HG03575 (cell line): ENCODE measurements around the gene CCR7.
"Not testable (repeated sequence)": the region's sequence is repeated elsewhere in the genome, so short reads cannot be mapped to it uniquely, and the experiment has no call there.

ENCODE experiments used
- ATAC-seq: cut with Tn5 transposase; IDR thresholded peaks from one replicate; pipeline ENCODE4 v1.9.1; 2021; ENCODE audit not compliant: unreplicated experiment, insufficient number of reproducible peaks, low FRiP score; ENCODE audit errors: extremely low read depth

The CCR7 gene

DNA sequence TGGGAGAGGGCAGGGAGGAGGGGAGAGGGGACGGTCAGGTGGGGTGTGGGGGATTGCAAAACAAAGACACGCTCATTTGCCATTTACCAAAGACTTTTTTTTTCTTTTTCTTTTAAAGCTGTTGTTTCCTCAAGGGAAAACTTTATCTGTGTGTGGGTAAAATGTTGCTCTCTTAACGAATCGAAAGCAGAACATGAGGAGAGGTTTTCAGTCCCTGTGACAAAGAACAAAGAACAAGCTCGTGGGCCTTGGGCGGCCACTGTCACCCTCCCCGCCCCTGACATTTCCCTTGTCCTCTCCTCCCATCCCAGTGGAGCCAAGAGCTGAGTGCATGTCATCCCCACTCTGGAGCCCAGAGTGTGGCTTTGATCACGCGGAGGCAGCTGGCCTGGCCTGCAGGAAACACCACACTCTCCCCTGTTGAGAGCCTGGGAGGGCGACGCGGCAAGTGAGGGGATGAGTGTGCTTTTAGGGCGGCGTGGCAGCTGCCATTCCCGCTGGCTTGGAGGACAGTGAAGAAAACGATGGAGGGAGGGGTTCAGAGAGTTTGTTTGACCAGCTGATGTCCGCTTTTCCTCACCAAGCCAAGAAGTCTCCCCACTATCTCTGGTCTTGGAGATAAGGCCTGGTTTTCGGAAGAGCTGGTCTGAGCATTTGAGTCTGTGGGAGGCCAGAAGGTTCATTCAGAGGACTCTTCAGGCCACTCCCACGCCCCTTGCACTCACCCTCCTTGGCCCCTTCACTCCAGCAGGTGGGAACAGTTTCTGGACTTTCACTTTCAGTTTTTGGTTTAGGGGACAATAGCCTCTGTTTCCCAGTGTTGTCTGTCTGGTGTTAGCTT, 11.4 kb downstream of the CCR7 start:
- ATAC-seq, result no peak

DNA sequence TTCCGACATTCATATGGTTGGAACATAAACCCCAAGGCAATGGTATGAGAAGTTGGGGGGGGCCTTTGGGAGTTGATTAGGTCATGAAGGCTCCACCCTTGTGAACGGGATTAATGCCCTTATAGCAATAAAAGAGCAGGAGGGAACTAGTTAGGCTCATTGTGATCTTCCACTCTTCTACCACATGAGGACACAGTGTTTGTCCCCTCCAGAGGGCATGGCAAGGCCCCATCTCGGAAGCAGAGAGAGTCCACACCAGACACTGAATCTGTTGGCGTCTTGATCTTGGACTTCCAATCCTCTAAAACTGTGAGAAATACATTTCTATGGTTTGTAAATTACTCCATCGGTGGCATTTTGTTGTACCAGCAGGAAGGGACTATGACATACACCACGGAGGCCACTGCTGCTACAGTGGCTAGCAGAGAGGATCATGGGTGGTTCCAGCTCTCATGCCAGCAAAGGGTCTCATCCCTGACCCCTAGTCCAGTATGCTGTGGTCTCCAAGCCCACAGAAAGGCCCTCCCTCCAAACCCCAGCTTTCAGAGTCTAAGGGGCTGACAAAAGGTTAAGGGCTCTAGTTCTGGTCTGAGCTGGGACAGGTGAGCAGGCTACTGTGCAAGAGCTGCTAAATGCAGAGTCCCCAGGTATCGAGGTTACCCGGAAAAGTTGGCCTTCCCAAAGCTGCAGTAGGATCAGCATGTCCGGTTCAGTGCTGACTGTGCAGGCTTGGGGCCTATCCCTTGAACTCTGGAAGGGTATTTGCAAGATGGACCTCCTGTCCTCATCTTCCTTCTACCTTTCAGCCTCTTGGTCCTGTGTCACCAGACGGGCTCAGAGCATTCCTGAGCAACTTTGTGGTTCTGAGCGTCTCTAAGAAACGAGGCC, 12.2 kb downstream of the CCR7 start:
- no peak for ATAC-seq

DNA sequence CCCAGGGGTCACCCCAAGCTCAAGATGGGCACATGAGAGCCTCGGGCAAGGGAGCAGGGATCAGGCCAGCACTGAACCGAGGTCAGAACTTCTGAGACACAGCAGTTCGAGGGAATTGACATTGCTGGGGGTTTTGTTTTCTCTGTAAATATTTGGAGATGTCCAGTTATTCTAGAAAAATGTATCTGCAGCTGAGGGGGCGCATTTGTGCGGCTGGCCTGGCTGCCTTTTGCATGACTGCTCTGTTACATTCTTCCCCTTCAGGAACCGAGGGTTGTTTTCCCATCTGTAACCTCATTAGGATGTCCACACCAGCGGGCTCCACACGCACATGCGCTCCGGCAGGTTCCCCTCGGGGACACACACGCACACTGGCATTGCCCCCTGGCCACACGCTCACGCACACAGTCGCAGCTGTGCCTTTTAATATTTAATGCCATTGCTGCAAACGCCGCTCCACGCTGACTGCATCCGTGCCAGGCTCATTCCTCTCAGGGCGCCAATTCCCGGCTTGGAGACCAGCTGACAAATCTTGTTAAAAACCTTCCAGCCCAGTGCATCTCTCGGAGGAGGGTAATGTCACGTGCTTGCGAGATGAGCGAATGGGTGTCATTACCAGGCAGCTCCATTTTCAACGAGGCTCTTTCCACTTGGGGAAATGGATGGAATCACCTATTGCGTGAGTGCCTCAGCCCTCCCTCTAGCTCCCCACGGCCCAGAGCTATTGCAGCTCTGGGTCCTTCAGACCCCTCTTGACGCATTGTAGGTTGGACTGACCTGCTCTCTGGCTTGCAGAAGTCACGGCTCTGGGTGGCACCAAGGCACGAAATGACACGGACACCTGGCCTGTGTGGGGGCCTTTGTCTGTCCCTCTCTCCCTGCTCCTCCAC, 13.1 kb downstream of the CCR7 start:
- no peak for ATAC-seq

DNA sequence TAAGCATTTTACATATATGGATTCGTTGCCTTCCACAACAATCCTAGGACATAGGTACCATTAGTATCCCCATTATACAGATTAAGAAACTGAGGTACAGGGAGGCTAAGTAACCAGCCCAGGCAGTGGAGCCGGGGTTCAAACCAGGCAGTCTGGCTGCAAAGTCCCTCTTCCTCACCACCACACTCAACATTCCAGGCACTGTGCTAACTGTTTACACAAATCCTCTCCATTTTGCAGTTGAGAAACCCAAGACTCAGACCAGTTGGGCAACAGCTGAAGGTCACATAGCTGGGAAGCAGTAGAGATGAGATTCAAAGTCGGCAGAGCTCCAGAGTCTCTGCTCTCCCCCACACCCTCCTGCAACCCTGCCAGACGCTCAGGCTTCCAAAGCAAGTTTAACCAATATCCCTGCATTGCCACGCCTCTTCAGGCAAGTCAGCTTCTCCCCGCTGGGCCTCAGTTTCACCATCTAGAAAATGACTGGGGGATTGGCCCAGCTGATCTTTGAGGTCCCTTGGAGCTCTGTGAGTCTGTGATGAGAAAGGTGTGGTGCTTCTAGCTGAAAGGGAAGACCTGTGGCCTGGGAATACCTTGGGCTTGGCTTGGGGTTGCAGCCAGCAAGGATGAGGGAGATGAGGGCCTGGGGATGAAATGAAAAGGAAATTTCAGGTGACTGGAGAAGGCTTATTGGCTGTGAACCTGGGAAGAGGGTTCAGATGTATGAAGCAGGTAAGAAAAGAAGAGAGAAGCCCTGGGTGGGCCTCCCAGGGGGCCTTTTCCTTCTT, 14.0 kb downstream of the CCR7 start:
- no peak for ATAC-seq

DNA sequence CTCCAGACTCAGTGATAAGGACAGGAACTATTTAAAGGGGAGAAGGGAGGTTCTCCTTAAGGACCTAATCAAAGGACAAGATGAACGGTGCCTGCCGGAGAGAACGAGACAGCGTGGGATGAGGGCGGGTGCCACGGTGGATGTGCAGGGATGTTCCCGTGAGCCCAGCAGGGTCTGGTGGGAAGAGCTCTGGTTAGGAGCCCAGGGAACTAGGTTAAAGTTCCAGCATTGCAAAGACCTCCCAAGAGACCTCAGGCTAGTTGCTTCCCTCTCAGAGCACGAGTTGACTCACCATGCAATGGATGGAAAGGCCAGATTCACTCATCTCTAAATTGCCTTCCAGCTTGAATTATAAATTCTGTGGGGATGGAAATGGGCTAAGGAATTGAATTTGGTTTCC, 14.7 kb downstream of the CCR7 start:
- ATAC-seq, result no peak

DNA sequence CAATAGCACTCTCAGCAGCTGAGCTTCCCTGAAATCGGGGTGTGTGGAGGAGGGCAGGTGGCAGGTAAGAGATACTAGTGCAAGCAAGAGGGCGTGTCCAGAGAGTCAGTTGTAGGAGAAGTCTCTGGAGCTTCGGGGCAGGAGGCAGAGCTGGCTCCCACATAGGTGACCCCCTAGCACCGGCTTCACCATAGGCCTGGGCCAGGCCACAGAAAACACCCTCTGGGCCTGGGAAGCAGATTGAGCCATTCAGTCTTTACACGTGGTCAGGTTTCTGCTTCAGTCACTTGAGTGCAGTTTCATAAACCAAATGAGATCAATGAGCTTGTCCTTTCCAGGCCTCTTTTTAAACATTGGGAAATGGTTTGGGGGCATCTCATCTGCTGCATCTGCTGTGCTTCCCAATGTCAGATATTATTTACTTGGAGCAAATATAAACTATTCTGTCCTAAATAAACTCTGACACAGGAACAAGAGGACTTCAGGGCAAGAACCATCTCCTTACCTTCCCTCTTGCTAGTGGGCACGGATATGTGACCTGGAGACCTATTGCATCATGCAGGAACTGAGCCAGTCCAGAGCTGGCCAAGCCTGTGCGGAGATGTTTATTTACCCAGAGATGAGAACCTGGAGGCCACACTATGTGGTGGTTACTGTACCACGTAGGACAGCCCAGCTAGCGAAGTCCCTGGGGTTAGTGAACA, 16.1 kb downstream of the CCR7 start:
- no peak for ATAC-seq

DNA sequence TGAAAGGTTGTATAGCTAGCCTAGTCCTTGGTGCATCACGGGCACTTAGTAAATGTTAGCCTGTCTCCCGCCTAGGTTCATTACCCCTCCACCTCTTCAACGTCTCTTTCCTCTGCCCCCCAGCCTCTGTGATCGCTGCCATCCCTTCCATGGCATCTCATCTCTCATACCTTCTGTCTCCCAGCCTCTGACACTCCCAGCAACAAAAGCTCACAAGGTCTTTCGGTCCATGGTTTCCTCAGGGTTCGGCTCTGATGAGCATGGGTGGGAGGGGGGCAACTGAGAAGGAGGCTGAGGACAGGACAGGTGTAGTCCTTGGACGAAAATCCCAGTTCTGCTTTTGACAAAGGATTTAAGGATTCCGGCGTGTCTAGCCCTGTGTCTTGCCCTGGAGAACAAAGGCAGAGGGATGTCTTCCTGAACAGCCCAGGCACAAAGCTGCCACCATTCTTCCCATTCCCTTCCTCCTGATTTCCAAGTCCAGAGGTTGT, 16.7 kb downstream of the CCR7 start:
- no peak for ATAC-seq

DNA sequence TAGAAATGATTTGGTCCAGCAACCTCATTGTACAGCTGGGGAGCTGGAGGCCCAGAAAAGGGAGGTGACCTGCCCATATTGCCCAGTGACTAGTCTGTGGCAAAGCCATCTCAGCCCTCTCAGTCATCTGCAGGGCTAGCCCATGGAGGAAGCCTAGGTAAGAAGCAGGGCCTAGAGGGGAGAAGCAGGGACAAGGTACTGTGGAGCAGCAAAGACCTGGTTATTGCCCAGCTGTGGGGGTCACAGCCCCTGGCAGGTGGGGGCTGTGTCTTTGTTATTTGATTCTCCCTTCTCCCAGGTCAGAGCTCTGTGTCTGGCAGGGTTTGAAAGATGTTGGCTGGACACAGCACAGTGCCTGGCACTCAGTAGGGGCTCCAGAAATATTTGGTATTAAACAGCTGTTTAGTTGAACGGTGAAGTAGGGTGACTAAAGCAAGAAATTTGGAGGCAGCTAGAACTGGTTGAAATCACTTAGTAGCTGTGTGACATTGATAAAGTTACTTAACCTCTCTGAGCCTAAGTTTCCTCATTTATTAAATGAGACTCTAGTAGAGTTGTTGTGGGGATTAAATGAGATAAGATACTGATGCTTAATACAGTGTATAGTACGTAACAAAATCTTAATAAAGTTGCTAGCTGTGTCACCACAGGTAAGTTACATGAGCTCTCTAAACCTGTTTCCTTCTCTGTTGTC, 17.3 kb downstream of the CCR7 start:
- no peak for ATAC-seq

DNA sequence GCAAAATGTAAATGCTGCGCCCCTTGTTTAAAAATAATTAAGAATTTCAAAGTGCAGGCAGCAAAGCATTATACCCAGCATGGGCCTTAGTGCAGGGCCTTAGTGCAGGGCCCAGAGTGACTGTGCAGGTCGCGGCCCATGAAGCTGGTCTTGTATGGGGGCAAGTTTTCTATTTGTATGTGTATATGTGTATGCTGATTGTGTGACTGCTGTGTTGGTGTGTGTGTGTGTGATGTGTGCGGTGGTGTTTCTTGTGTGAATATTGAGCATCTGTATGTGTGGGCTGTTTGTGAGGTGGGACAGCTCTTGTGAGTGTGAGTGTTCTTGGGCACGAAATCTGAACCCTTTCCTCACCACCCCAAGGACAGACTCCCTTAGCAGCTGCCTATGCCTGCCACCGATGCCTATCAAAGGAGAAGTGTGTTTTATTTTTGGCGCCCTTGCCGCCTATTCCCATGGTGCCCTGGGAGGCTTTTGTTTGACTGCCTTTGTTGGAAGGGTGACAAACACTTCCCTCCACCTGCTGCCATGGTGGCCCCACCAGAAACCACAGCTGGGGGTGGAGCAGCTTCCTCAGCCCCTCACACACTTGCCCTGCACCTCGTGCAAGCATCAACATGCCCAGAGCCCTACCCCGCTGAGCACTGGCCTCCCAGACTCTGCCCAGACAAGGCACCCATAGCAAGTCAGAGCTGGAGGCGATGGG, 18.0 kb downstream of the CCR7 start:
- no peak for ATAC-seq

DNA sequence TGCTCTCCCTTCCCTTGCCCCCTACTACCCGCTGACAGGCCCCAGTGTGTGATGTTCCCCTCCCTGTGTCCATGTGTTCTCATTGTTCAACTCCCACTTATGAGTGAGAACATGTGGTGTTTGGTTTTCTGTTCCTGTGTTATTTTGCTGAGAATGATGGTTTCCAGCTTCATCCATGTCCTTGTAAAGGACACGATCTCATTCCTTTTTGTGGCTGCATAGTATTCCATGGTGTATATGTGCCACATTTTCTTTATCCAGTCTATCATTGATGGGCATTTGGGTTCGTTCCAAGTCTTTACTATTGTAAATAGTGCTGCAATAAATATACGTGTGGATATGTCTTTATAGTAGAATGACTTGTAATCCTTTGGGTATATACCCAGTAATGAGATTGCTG, 18.8 kb downstream of the CCR7 start:
- ATAC-seq, result not testable (repeated sequence)

DNA sequence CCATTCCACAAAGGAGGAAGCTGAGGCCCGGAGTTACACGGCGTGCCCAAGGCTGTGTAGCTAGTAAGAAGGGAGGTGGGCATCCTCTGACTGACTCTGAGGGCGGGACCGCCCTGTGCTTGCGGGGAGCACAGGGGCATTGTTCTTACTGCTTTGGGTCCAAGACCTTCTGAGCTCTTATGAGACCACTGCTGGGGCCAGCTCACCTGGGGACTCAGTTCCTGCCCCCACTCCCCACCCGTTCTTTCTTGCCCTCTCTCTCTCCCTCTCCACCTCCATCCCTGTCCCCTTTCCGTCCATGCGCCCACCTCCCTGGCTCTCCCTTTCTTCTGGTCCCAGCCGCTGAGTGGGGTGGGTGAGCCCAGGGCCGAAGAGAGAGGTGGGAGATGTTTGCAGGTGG, 19.6 kb downstream of the CCR7 start:
- ATAC-seq, result no peak

DNA sequence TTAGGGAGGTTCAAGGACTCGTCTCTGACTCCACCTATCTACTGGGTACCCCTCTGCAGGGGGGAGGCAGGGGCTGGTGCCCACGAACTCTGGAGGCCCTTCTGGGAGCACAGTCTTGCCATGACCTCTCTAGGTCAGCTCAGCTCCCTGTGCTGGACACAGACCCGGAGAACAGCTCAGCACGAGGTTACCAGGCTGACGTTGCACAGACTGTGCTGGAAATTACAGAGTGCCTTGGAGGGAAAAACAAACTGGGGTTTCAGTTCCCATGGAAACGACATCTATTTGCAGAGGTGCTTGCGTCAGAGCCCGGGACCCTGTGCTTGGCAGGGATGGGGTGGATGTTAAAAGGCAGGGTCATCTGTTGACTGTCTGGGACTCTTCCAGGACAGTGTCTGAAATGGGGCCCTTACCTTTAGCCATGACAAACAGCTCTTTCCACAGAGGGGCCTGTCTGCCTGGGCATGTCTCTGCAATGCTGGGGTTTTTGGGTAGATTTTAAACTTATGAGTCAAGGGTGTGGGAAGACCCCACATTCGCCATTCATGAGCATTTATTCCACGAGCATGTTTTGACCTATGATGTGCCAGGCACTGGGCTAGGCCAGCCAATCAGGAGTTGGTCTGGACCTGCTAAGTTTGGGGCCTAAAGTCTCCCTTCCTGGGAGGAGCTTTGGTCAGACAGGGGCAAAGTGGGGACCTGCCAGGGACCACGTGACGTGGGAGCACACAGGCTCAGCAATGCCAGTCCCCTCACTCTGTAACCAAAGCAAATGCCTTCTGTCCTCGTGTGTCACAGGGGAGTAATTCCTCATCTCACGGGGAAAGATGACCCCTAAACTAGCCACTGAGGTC, 22.5 kb downstream of the CCR7 start:
- ATAC-seq, result no peak

DNA sequence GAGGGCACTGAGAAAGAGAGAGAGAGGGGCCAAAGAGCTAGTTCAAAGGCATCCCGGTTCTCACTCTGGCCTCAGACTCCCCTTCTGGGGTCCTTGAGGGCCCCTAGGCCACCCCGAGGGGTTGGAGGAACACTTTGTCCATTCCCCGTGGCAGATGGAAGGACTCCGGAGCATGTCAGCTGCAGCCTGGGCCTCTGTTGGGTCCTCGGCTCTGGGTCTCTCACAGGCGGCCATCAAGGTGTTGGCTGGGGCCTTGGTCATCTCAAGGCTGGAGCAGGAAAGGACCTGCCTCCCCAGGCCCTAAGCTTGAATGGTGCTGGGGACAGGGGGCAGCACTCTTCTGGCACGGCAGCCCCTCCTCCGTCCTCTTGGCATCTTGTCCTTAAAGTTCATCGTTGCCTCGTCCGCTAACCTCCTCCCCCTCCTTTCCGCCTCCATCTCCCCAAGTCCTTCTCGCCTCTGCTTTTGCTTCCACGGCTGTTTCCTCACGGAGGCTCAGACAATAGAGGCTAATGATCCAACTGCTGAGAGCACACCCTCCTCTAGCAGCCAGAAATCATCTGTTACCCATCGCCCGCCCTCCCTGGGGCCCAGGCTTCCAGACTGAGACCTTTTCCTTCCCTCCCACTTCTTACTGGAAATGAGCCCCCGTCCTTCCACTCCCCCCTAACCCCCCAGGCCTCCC, 23.3 kb downstream of the CCR7 start:
- ATAC-seq, result no peak

DNA sequence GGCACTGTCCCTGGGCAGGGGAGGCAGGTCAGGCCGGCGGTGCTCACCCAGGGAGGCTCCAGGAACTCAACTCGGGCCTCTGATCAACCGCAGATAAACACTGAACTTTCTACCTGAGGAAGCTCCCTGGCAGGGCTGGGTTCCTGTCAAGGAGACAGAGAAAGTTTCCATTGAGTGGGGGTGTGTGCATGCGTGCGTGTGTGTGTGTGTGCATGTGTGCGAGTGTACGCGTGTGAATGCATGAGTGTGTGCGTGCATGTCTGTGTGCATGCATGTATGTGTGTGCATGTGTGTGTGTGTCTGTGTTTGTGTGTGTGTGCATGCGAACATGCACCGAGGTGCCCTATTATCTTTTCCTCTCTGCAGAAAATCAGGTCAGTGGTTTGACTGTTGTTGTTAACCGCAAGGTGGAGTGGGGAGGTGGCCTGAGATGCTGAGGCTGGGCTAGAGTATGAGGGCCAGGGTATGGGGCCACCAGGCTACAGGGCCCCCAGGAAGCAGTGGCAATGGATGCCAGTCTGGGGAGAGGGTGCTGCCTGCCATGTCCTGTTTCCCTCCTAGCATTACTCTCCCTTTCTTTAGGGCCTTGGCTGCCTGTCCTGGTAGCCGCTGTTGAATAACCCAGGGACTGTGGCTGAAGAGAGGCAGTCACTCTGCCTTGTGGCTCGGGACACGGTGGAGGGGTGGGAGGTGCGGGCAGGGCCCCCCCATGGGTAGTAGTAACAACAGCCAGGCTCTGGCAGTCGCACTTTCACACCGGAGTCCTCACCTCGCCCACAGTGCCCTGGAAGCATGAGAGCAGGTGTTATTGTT, 24.0 kb downstream of the CCR7 start:
- ATAC-seq, result no peak

DNA sequence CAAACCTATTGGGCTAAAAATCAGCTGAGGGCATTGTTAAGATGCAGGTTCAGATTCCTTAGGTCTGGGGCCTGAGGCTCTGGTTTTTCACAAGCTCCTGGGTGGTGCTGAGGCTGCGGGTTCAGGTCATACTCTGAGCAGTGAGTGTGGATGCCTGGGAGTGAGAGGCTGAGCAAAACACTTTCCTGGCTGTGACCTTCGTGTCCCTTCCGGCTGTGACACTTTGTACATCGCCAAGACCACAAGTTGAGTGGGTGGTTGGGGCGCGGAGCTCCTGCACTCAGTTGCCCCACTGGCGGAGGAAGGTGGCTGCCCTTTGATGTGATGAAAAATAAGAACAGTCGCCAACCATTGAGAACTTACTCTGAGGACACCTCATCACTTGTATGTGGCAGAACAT, 24.8 kb downstream of the CCR7 start:
- no peak for ATAC-seq
